ENCODE data around the gene BEST2. TPM values are rescaled to one million over a fixed set of nuclear protein-coding genes. Genes with fewer than 3 reads are reported as not detected.

Gene BEST2
- total and polyA plus RNA-seq, 10 donors = not detected

GRCh38 chr19:12766051-12766521 lies 14.5 kb downstream of the BEST2 start:
- intact Hi-C loops (cut with DNase I; ENCODE audit: low total_unique reads) = no loop called here
- WGBS, 5 donors = 5 to 84% (median 47%) methylated on average over 26 to 30 of the region's 30 CpGs

GRCh38 chr19:12767150-12767549 lies 15.6 kb downstream of the BEST2 start:
- H3K36me3 ChIP-seq = peaks cover 0 to 56% (median 13%) of the 10 kb centered on the region in 6 donors
- DNase-seq = no peak

More at GRCh38 chr19:12766051-12766521, 14.5 kb downstream of the BEST2 start:
- peaks cover 0 to 56% (median 13%) of the 10 kb centered on the region in 6 donors for H3K36me3 ChIP-seq
- H3K9me3 ChIP-seq = peaks cover 0 to 4% (median 0%) of the 10 kb centered on the region in 8 donors
- no peaks in the 10 kb centered on the region for H3K27me3 ChIP-seq (replicated peaks in 1 of 7)
- H3K4me3 ChIP-seq = peak overlapping the region in 5 of 8 donors; percentile 7 to 69 (median 28)
- TF ChIP-seq POLR2AphosphoS5 (IDR thresholded peaks at IDR 0.05) = peak; percentile 56 to 78 (median 75)
- TF ChIP-seq POLR2A (IDR thresholded peaks at IDR 0.05) = peak in 1 of 3 donors; percentile 3
- TF ChIP-seq CTCF (IDR thresholded peaks at IDR 0.05 in 8 of 11, conservative IDR thresholded peaks at IDR 0.05 in 3 of 11) = peak in 10 of 11 experiments; percentile 59 to 96 (median 84)
- peak overlapping the region in 4 of 8 donors; percentile 32 to 57 (median 48) for H3K27ac ChIP-seq
- peaks cover 0 to 10% (median 3%) of the 10 kb centered on the region in 6 donors for H3K4me1 ChIP-seq
- peak; percentile 93 for DNase-seq

GRCh38 chr19:12767666-12768065 lies 16.1 kb downstream of the BEST2 start:
- no peak for TF ChIP-seq CTCF (IDR thresholded peaks at IDR 0.05 in 8 of 11, conservative IDR thresholded peaks at IDR 0.05 in 3 of 11)
- no peak for TF ChIP-seq POLR2AphosphoS5 (IDR thresholded peaks at IDR 0.05)
- TF ChIP-seq POLR2A (IDR thresholded peaks at IDR 0.05) = no peak
- no peaks in the 10 kb centered on the region for H3K27me3 ChIP-seq (replicated peaks in 1 of 7)
- no peak overlapping the region for H3K27ac ChIP-seq
- WGBS, 5 donors = 94 to 97% (median 95%) methylated on average over 13 to 15 of the region's 15 CpGs
- intact Hi-C loops (cut with DNase I; ENCODE audit: low total_unique reads) = no loop called here
- peaks cover 0 to 10% (median 3%) of the 10 kb centered on the region in 6 donors for H3K4me1 ChIP-seq
- no peak for DNase-seq
- H3K4me3 ChIP-seq = no peak overlapping the region
- H3K36me3 ChIP-seq = peaks cover 0 to 53% (median 13%) of the 10 kb centered on the region in 6 donors
- peaks cover 0 to 4% (median 0%) of the 10 kb centered on the region in 8 donors for H3K9me3 ChIP-seq

More at GRCh38 chr19:12767150-12767549, 15.6 kb downstream of the BEST2 start:
- intact Hi-C loops (cut with DNase I; ENCODE audit: low total_unique reads) = no loop called here
- TF ChIP-seq POLR2A (IDR thresholded peaks at IDR 0.05) (no peak), POLR2AphosphoS5 (IDR thresholded peaks at IDR 0.05) (no peak), CTCF (IDR thresholded peaks at IDR 0.05 in 8 of 11, conservative IDR thresholded peaks at IDR 0.05 in 3 of 11) (no peak)
- Histone ChIP-seq H3K27me3 (replicated peaks in 1 of 7) (no peaks in the 10 kb centered on the region), H3K27ac (no peak overlapping the region), H3K4me3 (no peak overlapping the region), H3K9me3 (peaks cover 0 to 4% (median 0%) of the 10 kb centered on the region in 8 donors), H3K4me1 (peaks cover 0 to 10% (median 3%) of the 10 kb centered on the region in 6 donors)
- 92 to 99% (median 95%) methylated on average over 10 to 11 of the region's 11 CpGs for WGBS, 5 donors

- TF ChIP-seq POLR2A (IDR thresholded peaks at IDR 0.05) (no peak), POLR2AphosphoS5 (IDR thresholded peaks at IDR 0.05) (peak in 1 of 3 donors; percentile 61)
- DNase-seq = no peak
- Histone ChIP-seq H3K36me3 (peaks cover 0 to 33% (median 3%) of the 10 kb centered on the region in 6 donors), H3K9me3 (no peaks in the 10 kb centered on the region), H3K27ac (no peak overlapping the region), H3K4me1 (peaks cover under 1 to 12% (median 6%) of the 10 kb centered on the region in 6 donors), H3K4me3 (no peak overlapping the region), H3K27me3 (replicated peaks in 1 of 7) (no peaks in the 10 kb centered on the region)
- 53 to 82% (median 65%) methylated on average over 29 to 37 of the region's 37 CpGs for WGBS, 5 donors
- intact Hi-C loops (cut with DNase I; ENCODE audit: low total_unique reads) = loop anchor here (5.0 kb wide), 1 partner anchor 38 kb away; the partner anchor contains the start of gene RNASEH2A
Measured at GRCh38 chr19:12769689-12770088, 18.1 kb downstream of the BEST2 start.
